Fibroblast of mammary gland (primary cell): ENCODE data around the gene CRNKL1.

ENCODE experiments used
- DNase-seq: peaks from one replicate; pipeline ENCODE4 v3.0.0-alpha.2; 2010; ENCODE audit warnings: low read depth
- H3K4me3 ChIP-seq: 2 replicates; pipeline ENCODE4 v1.5.1; 2011; ENCODE audit warnings: low read depth, mild to moderate bottlenecking, low read length, moderate library complexity; ENCODE audit not compliant: control insufficient read depth
- CTCF ChIP-seq: conservative IDR thresholded peaks from 2 replicates; pipeline ENCODE4 v1.5.1; 2011; ENCODE audit warnings: low read depth, low read length, inconsistent platforms; ENCODE audit not compliant: control insufficient read depth, insufficient read depth

Gene CRNKL1

GRCh38 chr20:19995220-19995863 lies 56.9 kb downstream of the CRNKL1 start:
- no peak overlapping the region for H3K4me3 ChIP-seq
- peak; percentile 83 for TF ChIP-seq CTCF
- DNase-seq = peak; percentile 74

- peak; percentile 81 for DNase-seq
- TF ChIP-seq CTCF = no peak
- H3K4me3 ChIP-seq = peak overlapping the region; percentile 13
These were observed 58.2 kb downstream of the CRNKL1 start for GRCh38 chr20:19993958-19994669.

- DNase-seq = peak; percentile 87
- H3K4me3 ChIP-seq = peak overlapping the region; percentile 24
- TF ChIP-seq CTCF = no peak
These were observed 59.0 kb downstream of the CRNKL1 start for GRCh38 chr20:19992996-19993908.

- TF ChIP-seq CTCF = no peak
These were observed 60.4 kb downstream of the CRNKL1 start for GRCh38 chr20:19991854-19992253.

GRCh38 chr20:19991308-19991707 lies 61.0 kb downstream of the CRNKL1 start:
- no peak for TF ChIP-seq CTCF

More at GRCh38 chr20:19991854-19992253, 60.4 kb downstream of the CRNKL1 start:
- DNase-seq = no peak
- H3K4me3 ChIP-seq = no peak overlapping the region

GRCh38 chr20:19990850-19991249 lies 61.4 kb downstream of the CRNKL1 start:
- no peak for TF ChIP-seq CTCF
- no peak overlapping the region for H3K4me3 ChIP-seq
- no peak for DNase-seq

More at GRCh38 chr20:19991308-19991707, 61.0 kb downstream of the CRNKL1 start:
- no peak for DNase-seq
- no peak overlapping the region for H3K4me3 ChIP-seq
